Dendritic cell treated with granulocyte-macrophage colony-stimulating factor and Interleukin-4, amounts not matched to agents 40 ng/mL and 50 ng/mL, for 4 days (primary cell): ENCODE data around the gene TMEM60.
"Not testable (repeated sequence)": the region's sequence is repeated elsewhere in the genome, so short reads cannot be mapped to it uniquely, and the experiment has no call there.

ENCODE experiments used
- H3K27ac Mint-ChIP-seq: one replicate; pipeline ENCODE4 v1.8.0; 2022; ENCODE audit warnings: mild to moderate bottlenecking, mixed read lengths
- H3K27me3 Mint-ChIP-seq: one replicate; pipeline ENCODE4 v1.8.0; 2022; ENCODE audit warnings: mild to moderate bottlenecking, mixed read lengths
- H3K36me3 Mint-ChIP-seq: one replicate; pipeline ENCODE4 v1.8.0; 2022; ENCODE audit warnings: low read depth, mixed read lengths
- H3K4me1 Mint-ChIP-seq: one replicate; pipeline ENCODE4 v1.8.0; 2022; ENCODE audit warnings: low read depth, mixed read lengths
- H3K4me3 Mint-ChIP-seq: one replicate; pipeline ENCODE4 v1.8.0; 2022; ENCODE audit warnings: mild to moderate bottlenecking, moderate library complexity, mixed read lengths
- H3K9me3 Mint-ChIP-seq: one replicate; pipeline ENCODE4 v1.8.0; 2022; ENCODE audit warnings: mixed read lengths
- intact Hi-C: fragments of 100-400 bp; cut with micrococcal nuclease; formaldehyde crosslinking; loops from one replicate; pipeline ENCODE4 v1.15.0; 2022

Gene TMEM60

DNA sequence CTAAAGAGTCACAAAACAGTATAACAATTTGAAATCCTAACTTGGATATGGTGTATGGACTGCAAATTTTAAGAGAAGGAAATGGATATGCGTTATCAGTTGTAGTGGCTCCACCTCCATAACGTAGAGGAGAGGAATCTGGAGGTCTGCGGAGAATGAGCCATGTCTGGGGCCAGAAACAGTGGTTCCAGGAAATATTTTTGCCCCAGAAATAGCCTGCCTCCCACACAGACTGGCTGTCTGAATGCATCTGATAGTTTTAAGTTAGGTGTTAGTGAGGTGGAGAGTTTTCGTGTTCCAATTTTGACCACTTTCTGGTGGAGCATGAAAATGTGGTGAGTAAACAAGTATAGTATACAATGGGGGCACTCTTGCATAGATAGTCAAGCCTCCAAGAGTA lies 1.9 kb upstream of the TMEM60 start:
- no peaks in the 10 kb centered on the region for H3K27me3 Mint-ChIP-seq
- peaks cover 68% of the 10 kb centered on the region for H3K4me1 Mint-ChIP-seq
- peak overlapping the region; percentile 97 for H3K27ac Mint-ChIP-seq
- peak overlapping the region; percentile 98 for H3K4me3 Mint-ChIP-seq
- H3K36me3 Mint-ChIP-seq: peaks cover 40% of the 10 kb centered on the region
- intact Hi-C loops: no loop called here
- peaks cover 4% of the 10 kb centered on the region for H3K9me3 Mint-ChIP-seq

DNA sequence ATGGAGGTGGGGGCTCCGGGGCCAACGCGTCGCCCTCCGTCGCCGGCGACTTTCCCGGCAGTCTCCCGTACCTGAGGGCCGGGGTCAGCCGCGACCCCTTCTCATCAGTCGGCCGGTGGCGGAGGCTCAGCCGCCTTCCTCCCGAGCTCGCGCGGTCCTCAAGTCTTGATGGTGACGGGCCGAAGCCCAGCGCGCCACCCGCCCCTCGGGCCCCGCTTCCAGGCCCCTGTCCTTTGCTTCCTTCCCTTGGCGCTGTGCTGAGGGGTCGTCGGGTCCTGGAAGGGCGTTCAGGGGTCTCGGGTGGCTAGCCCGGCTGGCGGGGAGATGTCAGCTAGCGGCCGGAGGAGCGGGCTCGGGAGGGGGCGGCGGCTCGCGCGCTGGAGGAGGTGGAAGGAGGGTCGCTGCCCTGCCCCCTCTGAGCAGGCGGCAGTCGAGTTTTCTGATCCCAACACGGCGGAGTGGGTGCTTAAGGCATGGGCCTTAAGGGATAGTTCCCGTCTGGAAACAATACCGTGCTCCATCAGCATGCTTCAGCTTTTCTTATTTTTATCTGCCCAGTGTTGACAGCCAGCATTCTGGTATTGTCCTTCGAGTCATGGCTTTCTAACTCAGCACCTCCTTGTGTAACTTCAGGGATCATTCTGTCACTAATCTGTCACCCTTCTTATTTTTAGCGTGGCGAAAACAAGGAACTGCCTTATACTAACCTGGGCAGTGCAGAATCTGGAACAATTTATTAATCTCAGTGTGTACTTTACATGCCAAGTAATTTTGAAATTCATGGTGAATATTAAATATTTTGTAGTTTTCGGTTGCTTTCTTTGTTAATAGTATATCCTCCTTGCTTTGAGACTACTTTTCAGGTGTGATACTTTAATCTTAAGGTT lies 1.1 kb upstream of the TMEM60 start:
- H3K27ac Mint-ChIP-seq: peak overlapping the region; percentile 97
- peaks cover 68% of the 10 kb centered on the region for H3K4me1 Mint-ChIP-seq
- H3K27me3 Mint-ChIP-seq: no peaks in the 10 kb centered on the region
- intact Hi-C loops: loop anchor here (2.0 to 5.0 kb wide), 4 partner anchors 15 to 107 kb away; partner anchors contain the start of gene RSBN1L
- no peaks in the 10 kb centered on the region for H3K9me3 Mint-ChIP-seq
- H3K4me3 Mint-ChIP-seq: peak overlapping the region; percentile 98
- peaks cover 40% of the 10 kb centered on the region for H3K36me3 Mint-ChIP-seq

DNA sequence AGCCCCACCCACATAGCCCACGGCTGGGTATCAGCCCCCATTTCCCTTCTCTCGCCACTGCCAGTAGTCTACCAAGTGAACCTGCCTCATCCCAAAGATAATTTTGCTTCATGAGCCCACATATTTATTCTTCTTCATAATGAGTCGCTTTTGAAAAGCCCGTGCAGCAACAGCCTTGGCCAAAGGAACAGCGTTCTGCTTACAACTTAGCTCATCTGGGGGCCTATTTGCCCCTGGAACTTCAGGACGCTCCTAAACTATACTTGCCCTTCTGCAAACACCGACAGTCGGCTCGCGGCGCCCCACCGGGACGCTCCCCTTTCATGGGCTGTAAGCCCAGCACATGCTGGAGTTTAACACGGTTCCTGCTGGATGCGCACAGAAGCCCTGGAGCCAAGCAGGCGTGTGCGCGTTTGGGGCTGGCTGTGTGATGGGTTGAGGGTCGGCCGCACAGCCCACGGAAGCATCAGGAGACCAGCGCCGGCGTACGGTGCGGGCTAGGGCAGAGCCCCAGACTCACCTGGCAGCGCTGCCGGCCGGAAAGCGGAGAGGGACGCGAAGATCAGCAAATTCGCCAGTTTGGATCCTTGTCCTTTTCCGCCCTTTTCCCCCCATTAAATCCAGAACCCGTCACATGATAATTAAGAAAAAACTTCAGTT lies 370 bp downstream of the TMEM60 start:
- Mint-ChIP-seq H3K9me3 (no peaks in the 10 kb centered on the region), H3K4me3 (peak overlapping the region; percentile 98), H3K27me3 (no peaks in the 10 kb centered on the region), H3K36me3 (peaks cover 46% of the 10 kb centered on the region), H3K4me1 (peaks cover 60% of the 10 kb centered on the region), H3K27ac (peak overlapping the region; percentile 97)
- intact Hi-C loops: loop anchor here (2.0 to 5.0 kb wide), 4 partner anchors 13 to 109 kb away; partner anchors contain the start of gene RSBN1L

DNA sequence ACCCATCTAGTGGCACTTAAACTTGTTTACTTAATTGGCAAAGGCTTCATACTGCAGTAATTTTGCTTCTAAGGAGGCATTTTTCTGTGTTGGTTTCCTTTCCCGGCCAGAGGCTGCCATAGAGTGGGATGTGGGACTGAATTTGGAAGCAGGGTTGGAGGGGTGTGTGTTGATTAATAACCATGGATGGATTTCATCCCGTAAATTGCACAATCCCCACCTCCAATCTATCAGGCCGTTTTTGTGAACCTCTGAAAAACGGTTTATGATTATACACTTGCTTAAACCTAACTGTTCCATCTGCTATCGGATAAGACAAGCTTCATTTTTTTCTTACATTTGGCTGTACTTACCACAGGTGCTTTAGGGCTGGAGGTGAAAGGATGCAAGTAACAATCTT lies 1.3 kb downstream of the TMEM60 start:
- no peaks in the 10 kb centered on the region for H3K27me3 Mint-ChIP-seq
- intact Hi-C loops: loop anchor here (5.0 kb wide), 2 partner anchors 35 to 100 kb away; partner anchors contain the start of gene RSBN1L
- peak overlapping the region; percentile 98 for H3K4me3 Mint-ChIP-seq
- H3K9me3 Mint-ChIP-seq: no peaks in the 10 kb centered on the region
- H3K4me1 Mint-ChIP-seq: peaks cover 51% of the 10 kb centered on the region
- H3K36me3 Mint-ChIP-seq: peaks cover 46% of the 10 kb centered on the region
- H3K27ac Mint-ChIP-seq: peak overlapping the region; percentile 97

DNA sequence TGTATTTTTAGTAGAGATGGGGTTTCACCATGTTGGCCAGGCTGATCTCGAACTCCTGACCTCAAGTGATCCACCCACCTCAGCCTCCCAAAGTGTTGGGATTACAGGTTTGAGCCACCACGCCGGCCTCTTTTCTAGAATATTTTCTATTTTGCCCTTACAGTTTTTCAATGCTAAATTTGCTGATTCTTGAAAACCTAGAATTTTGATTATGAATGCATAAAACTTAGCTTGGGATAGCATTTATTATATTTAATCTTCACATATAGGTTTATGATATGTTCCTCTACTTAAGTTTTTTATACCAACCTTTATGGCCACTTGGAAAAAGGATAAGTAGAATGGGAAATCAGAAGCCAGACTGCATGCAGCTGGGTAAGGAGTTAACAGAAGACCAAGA lies 2.1 kb downstream of the TMEM60 start:
- Mint-ChIP-seq H3K27ac (peak overlapping the region; percentile 16), H3K4me3 (peak overlapping the region; percentile 98), H3K9me3 (no peaks in the 10 kb centered on the region), H3K27me3 (no peaks in the 10 kb centered on the region), H3K4me1 (peaks cover 46% of the 10 kb centered on the region), H3K36me3 (peaks cover 46% of the 10 kb centered on the region)
- intact Hi-C loops: loop anchor here (5.0 kb wide), 2 partner anchors 36 to 99 kb away; partner anchors contain the start of gene RSBN1L

DNA sequence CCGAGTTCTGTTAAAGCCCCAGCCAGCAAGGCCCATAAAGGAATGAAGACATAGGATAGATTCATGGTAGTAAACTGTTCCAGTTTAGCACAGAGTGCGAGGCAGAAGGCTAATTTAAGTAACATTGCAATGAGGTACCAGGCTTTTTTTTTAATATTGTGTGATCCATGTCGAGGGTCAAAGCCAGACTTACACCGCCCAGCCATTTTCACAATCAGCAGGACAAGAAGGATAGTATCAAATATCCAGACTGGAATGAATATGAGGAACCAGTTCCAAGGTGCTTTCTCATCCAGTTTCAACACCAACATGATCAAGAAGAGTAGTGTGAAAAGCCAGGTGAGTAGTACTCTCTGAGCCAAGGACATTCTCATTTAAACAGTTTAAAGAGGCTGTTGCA lies 4.2 kb downstream of the TMEM60 start:
- H3K27ac Mint-ChIP-seq: peak overlapping the region; percentile 57
- H3K9me3 Mint-ChIP-seq: no peaks in the 10 kb centered on the region
- intact Hi-C loops: no loop called here
- no peak overlapping the region for H3K4me3 Mint-ChIP-seq
- H3K36me3 Mint-ChIP-seq: peaks cover 41% of the 10 kb centered on the region
- no peaks in the 10 kb centered on the region for H3K27me3 Mint-ChIP-seq
- H3K4me1 Mint-ChIP-seq: peaks cover 31% of the 10 kb centered on the region

DNA sequence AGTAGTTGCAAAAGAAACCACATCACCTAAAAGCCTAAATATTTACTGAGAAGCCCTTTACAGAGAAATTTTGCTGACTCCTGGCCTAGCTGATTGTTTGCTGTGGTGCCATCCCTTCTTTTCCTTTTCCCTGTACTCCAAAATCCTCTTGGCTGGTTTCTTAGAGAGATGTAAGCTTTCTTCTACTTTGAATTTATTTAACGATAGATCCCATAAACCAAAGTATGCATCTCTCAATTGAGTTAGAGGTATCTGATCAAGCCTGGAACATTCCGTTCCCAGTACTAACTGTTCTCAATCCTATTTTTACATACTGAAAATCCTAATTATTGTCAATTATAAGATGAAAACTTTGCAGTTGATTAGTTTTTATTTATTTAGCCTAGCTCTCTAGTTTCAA lies 6.3 kb downstream of the TMEM60 start:
- H3K9me3 Mint-ChIP-seq: no peaks in the 10 kb centered on the region
- H3K4me1 Mint-ChIP-seq: peaks cover 31% of the 10 kb centered on the region
- H3K36me3 Mint-ChIP-seq: peaks cover 23% of the 10 kb centered on the region
- H3K27ac Mint-ChIP-seq: no peak overlapping the region
- H3K27me3 Mint-ChIP-seq: no peaks in the 10 kb centered on the region
- no peak overlapping the region for H3K4me3 Mint-ChIP-seq
- intact Hi-C loops: no loop called here

DNA sequence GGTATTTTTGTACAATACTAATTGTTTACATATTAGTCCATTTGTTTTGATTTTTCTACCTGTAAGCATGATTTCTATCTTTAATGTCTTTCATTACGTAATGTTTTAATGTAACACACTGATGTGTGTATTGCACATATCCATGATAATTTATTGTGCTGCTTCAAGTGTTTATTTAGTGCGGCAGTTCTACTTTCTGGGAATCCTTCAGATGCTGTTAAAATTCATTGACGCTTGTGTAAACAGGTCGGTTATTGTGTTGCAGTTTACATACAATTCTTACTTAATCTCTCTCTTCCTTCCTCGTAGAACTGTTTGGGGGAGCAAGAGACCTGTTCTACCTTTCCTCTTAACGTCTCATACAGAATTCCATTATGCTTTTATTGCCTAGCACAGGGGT lies 6.9 kb downstream of the TMEM60 start:
- no peaks in the 10 kb centered on the region for H3K27me3 Mint-ChIP-seq
- intact Hi-C loops: no loop called here
- H3K27ac Mint-ChIP-seq: no peak overlapping the region
- H3K9me3 Mint-ChIP-seq: no peaks in the 10 kb centered on the region
- H3K4me1 Mint-ChIP-seq: peaks cover 26% of the 10 kb centered on the region
- H3K36me3 Mint-ChIP-seq: peaks cover 20% of the 10 kb centered on the region
- no peak overlapping the region for H3K4me3 Mint-ChIP-seq

DNA sequence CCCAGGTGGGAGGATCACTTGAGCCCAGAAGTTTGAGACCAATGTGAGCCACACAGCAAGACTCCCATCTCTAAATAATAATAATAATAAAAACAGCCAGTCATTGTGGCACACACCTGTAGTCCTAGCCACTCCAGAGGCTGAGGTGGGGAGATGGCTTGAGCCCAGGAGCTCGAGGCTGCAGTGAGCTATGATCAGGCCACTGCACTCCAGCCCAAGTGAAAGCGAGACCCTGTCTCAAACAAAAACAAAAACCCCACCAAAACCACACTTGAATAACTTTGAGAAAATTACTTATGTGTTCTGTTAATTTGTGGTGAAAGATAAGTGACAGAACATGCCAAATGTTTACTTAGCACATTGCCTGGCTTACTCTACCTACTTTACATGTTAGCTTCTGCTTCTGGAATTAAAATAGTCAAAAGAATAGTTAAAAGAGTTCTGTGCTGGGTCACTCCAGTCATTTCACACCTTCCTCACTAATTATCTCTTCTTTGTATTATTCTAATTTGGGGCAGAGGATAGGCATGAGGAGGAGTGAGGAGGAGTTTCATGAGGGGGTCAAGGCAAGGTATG lies 9.8 kb downstream of the TMEM60 start:
- Mint-ChIP-seq H3K27ac (no peak overlapping the region), H3K4me1 (peaks cover 20% of the 10 kb centered on the region), H3K36me3 (peaks cover 14% of the 10 kb centered on the region), H3K27me3 (no peaks in the 10 kb centered on the region), H3K4me3 (no peak overlapping the region), H3K9me3 (no peaks in the 10 kb centered on the region)
- intact Hi-C loops: no loop called here

DNA sequence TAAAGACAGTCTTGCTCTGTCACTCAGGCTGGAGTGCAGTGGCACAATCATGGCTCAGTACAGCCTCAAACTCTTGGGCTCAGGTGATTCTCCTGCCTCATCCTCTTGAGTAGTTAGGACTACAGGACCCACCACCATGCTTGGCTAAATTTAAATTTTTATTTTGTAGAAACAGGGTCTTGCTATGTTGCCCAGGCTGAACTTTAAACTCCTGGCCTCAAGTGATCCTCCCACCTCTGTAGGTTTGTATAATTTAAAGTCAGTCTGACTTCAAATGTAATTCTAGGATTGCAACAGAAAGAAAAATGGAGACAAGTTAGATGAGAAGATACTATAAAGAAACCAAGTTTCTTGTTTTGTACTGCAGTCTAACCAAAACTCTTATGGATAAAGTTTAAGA lies 11.5 kb downstream of the TMEM60 start:
- intact Hi-C loops: no loop called here

DNA sequence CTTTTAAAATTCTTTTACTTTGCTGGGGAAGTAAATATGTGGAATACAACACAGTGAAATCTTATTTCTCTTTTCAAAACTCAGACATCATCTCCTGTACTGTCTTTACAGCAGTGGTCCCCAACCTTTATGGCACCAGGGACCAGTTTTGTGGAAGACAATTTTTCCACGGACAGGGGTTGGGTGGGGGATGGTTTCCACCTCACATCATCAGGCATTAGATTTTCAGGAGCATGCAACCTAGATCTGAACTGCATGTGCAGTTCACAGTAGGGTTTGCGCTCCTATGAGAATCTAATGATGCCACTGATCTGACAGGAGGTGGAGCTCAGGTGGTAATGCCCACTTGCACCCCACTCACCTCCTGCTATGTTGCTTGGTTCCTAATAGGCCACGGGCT lies 12.2 kb downstream of the TMEM60 start:
- Mint-ChIP-seq H3K4me1 (peaks cover 21% of the 10 kb centered on the region), H3K9me3 (no peaks in the 10 kb centered on the region), H3K27me3 (no peaks in the 10 kb centered on the region), H3K27ac (no peak overlapping the region), H3K36me3 (peaks cover 28% of the 10 kb centered on the region), H3K4me3 (no peak overlapping the region)
- intact Hi-C loops: no loop called here

More for the DNA sequence above, 11.5 kb downstream of the TMEM60 start:
- no peaks in the 10 kb centered on the region for H3K9me3 Mint-ChIP-seq
- peaks cover 27% of the 10 kb centered on the region for H3K36me3 Mint-ChIP-seq
- H3K27me3 Mint-ChIP-seq: no peaks in the 10 kb centered on the region
- no peak overlapping the region for H3K4me3 Mint-ChIP-seq
- no peak overlapping the region for H3K27ac Mint-ChIP-seq
- peaks cover 21% of the 10 kb centered on the region for H3K4me1 Mint-ChIP-seq

DNA sequence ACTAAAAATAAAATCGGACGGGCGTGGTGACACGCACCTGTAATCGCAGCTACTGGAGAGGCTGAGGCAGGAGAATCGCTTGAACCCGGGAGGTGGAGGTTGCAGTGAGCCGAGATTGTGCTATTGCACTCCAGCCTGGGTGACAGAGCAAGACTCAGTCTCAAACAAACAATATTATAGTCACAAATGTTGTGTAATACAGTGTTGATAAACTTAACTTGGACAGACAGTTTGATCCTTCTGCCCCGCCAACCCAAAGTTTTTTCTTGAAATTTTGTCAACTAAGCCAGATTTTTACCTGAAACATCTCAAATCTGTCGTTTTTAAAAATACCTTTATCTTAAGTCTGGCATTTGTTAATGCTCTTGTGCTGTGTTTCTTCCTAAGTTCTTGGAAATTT lies 13.8 kb downstream of the TMEM60 start:
- Mint-ChIP-seq H3K4me3 (peak overlapping the region; percentile 17), H3K27ac (peak overlapping the region; percentile 64), H3K4me1 (peaks cover 21% of the 10 kb centered on the region), H3K36me3 (peaks cover 37% of the 10 kb centered on the region)
- H3K27me3 Mint-ChIP-seq, H3K9me3 Mint-ChIP-seq: not testable (repeated sequence)
- intact Hi-C loops: loop anchor here (2.0 kb wide), 1 partner anchor 14 kb away; the partner anchor contains the start of genes PHTF2 and TMEM60

DNA sequence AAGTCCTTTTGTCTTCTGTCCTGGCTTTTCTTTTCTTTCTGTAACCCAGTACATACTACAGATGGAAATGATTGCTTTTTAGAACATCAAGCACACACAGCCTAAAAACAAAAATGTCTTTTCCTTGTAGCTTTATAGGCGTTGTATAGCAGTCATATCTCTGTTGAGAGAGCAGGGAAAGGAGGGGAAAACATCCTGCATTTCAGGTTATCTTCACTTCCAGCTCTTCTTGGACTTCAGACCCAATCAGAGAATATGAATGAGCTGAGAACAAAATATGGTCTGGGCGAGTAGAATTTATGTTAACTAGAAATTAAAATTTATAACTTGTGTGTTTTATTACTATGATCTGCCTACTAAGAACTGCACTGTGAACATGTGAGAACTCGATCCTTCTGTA lies 14.7 kb downstream of the TMEM60 start:
- H3K27me3 Mint-ChIP-seq: no peaks in the 10 kb centered on the region
- peaks cover 21% of the 10 kb centered on the region for H3K4me1 Mint-ChIP-seq
- peaks cover 43% of the 10 kb centered on the region for H3K36me3 Mint-ChIP-seq
- intact Hi-C loops: no loop called here
- H3K4me3 Mint-ChIP-seq: no peak overlapping the region
- no peaks in the 10 kb centered on the region for H3K9me3 Mint-ChIP-seq
- H3K27ac Mint-ChIP-seq: peak overlapping the region; percentile 64

DNA sequence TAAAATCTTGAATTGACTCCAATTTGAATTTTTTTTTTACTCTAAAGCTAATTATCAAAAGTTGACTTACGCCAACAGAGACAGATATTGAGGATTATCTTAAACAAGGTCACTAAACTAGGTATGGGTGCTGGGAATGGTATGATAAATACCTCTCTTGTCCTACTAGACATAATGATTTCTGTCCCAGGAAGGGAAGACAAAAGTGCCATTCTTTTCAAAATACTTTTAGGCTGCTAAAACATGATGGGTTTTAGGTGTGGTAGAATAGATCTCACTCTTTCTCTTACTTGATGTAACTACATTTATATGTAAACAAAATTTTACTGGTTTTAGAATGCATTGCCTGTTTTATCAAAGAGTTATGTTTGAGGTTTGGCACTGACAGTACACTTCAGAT lies 15.1 kb downstream of the TMEM60 start:
- no peaks in the 10 kb centered on the region for H3K9me3 Mint-ChIP-seq
- H3K27ac Mint-ChIP-seq: no peak overlapping the region
- no peak overlapping the region for H3K4me3 Mint-ChIP-seq
- peaks cover 21% of the 10 kb centered on the region for H3K4me1 Mint-ChIP-seq
- H3K36me3 Mint-ChIP-seq: peaks cover 48% of the 10 kb centered on the region
- intact Hi-C loops: no loop called here
- no peaks in the 10 kb centered on the region for H3K27me3 Mint-ChIP-seq
